C4-2B (cell line): ENCODE measurements around the gene GFY.

Experiments used
- ZFX ChIP-seq: fragments of 450-650 bp; IDR thresholded peaks from 2 replicates; pipeline ENCODE4 v1.6.1; 2017
- TF ChIP-seq, protein P1 (sequence below): fragments of 450-650 bp; conservative IDR thresholded peaks from 2 replicates; pipeline ENCODE4 v1.5.1; 2017; ENCODE audit warnings: mild to moderate bottlenecking

DNA sequence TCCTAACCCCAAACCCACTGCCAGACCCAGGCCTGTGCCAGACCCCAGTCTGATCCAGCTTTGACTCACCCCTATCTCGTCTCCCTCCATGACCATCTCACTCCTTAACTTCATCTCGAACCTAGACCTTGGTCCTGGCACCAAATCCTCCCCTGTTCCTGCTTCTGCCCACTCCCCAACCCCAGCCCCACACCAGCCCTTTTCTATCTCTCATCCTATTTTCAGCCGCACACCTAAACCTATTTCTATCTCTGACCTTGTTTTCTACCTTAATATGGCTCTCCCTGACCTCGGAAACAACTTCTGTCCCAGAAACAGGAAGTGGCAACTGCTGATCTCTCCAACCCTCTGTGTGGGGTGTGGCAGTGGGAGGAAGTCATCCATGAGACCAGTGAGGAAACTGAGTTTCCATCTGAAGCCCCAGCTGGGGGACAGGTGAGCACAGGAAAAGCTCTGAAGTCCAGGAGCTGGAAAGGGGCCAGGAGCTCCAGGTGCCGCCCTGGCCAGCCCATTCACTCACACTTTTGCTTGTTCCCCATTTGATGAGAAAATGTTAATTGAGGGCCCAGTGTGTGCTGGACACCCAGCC lies 15.7 kb upstream of the GFY start:
- TF ChIP-seq, protein P1, sequence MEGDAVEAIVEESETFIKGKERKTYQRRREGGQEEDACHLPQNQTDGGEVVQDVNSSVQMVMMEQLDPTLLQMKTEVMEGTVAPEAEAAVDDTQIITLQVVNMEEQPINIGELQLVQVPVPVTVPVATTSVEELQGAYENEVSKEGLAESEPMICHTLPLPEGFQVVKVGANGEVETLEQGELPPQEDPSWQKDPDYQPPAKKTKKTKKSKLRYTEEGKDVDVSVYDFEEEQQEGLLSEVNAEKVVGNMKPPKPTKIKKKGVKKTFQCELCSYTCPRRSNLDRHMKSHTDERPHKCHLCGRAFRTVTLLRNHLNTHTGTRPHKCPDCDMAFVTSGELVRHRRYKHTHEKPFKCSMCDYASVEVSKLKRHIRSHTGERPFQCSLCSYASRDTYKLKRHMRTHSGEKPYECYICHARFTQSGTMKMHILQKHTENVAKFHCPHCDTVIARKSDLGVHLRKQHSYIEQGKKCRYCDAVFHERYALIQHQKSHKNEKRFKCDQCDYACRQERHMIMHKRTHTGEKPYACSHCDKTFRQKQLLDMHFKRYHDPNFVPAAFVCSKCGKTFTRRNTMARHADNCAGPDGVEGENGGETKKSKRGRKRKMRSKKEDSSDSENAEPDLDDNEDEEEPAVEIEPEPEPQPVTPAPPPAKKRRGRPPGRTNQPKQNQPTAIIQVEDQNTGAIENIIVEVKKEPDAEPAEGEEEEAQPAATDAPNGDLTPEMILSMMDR, result no peak
- TF ChIP-seq ZFX, result no peak
